ENCODE results near the gene LRP1.
"Not testable (repeated sequence)": the region's sequence is repeated elsewhere in the genome, so short reads cannot be mapped to it uniquely, and the experiment has no call there.

The LRP1 gene

DNA sequence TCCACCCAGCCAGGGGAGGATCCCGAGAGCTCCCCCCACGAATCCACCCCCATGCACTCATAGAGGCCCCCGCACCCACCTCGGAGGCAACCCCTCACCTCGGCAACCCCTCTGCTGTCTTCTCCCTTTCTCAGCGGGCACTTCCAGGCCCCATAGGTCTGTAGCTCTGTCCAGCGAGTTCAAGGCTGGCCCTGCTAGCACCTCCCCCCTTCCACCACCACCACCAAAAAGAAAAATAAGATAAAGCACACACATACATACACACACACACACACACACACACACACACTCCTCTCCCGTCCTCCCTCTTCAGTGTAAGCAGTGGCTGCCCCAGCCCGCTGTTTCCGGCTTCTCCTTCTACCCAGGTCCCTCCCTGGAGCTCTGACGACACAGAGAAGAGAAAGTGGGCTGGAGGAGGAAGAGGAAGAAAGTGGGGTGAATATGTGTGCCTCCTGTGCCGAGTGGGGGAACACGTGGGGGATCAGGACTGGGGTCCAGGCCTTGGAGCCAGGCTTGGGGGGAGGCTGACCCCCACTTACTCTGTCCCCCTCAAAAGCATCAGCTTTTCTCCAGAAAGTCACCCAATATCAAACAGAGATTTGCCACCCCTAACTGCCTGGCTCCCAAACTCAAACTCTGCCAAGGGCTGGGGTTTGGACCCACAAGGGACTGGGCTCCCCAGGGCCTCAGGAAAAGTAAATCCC is 17.1 kb upstream of the LRP1 start, which contains the start of gene STAT6:
STAT6 (minus strand) TSS at position 332 of the 704 bp plus-strand sequence. CDS start 3,084 bp downstream, outside the sequence.
- DNase-seq (ENCODE audit: low spot score), result peak; percentile 84
- TF ChIP-seq, protein P1, sequence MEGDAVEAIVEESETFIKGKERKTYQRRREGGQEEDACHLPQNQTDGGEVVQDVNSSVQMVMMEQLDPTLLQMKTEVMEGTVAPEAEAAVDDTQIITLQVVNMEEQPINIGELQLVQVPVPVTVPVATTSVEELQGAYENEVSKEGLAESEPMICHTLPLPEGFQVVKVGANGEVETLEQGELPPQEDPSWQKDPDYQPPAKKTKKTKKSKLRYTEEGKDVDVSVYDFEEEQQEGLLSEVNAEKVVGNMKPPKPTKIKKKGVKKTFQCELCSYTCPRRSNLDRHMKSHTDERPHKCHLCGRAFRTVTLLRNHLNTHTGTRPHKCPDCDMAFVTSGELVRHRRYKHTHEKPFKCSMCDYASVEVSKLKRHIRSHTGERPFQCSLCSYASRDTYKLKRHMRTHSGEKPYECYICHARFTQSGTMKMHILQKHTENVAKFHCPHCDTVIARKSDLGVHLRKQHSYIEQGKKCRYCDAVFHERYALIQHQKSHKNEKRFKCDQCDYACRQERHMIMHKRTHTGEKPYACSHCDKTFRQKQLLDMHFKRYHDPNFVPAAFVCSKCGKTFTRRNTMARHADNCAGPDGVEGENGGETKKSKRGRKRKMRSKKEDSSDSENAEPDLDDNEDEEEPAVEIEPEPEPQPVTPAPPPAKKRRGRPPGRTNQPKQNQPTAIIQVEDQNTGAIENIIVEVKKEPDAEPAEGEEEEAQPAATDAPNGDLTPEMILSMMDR (IDR thresholded peaks at IDR 0.05; ENCODE audit: borderline replicate concordance, control extremely low read depth, extremely low read depth, insufficient read depth, missing control alignments), result no peak
- in situ Hi-C loops (cut with MboI; ENCODE audit: low sequenced_read_pairs, unreplicated experiment), result loop anchor here (5.0 to 10.0 kb wide), 3 partner anchors 44 to 356 kb away; partner anchors contain the start of genes PRIM1 and ZBTB39

DNA sequence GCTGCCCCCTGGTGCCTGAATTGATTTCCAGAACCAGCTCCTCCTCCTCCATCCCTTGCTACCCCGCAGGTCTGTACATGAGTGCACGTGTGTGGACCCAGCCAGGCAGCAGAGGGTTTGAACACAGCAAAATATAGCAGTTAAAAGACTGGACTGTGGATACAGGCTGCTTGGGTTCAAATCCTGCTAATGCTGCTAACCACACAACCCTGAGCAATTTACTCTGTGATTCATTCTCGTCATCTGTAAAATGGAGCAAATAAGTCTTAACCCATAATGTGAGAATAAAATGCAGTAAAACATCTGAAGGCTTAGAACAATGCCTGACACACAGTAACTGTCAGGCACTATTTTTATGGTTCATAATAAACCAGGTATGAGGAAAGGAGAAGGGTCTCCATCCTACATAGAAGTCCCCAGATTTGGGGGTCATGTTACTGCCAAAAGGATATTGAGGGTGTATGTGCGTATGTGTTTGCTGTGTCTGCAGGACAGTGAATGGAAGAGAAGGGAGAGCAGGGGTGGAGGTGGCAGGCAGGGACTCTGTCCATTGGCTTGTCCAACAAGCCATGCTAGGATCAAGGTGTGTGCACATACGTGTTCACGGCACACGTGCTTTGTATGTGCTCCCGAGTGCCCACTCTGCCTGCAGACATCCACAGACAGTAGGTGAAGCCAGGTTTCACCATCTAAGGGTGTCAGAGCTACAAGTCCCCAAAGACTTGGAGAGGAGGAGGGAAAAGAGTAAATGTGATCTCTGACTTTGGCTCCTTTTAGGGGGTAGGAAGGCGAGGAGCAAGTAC is 15.6 kb upstream of the LRP1 start:
- in situ Hi-C loops (cut with MboI; ENCODE audit: low sequenced_read_pairs, unreplicated experiment), result loop anchor here (5.0 to 10.0 kb wide), 3 partner anchors 45 to 358 kb away; partner anchors contain the start of genes PRIM1 and ZBTB39
- DNase-seq (ENCODE audit: low spot score), result no peak
- TF ChIP-seq, protein P1 (IDR thresholded peaks at IDR 0.05; ENCODE audit: borderline replicate concordance, control extremely low read depth, extremely low read depth, insufficient read depth, missing control alignments), result peak; percentile 91

DNA sequence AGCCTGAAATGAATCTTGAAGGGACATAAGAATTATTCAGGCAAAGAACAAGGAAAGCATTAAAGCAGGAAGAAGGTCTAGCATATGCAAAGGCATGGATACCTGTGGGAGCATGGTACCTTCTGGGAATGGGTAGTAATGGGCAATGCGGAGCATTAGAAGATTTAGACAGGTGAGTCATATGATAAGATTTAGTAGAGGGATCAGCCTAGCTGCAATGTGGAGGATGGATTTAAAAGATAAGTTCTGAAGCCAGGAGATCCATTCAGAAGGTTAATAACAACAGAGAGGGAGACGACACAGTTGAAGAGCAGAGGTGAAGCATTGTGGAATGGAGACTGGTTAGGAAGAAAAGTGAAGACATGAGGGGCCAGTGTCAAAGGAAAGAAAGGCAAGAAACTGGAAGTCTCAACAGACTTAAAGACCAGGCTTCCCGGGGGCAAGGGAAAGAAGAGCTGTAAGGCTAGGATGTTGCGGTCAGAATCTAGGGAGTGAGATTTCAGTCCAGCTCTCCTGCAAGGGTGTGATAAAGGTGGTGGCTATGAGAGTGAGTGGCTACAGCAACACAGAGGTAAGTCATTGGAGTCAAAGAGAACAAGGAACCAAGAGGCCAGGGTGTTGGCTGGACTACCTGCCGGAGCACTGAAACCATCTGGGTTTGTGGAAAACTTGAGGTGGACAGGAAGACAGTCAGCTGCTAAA is 11.6 kb upstream of the LRP1 start:
- in situ Hi-C loops (cut with MboI; ENCODE audit: low sequenced_read_pairs, unreplicated experiment), result loop anchor here (10.0 kb wide), 1 partner anchor 362 kb away; the partner anchor contains the start of gene PRIM1
- TF ChIP-seq, protein P1 (IDR thresholded peaks at IDR 0.05; ENCODE audit: borderline replicate concordance, control extremely low read depth, extremely low read depth, insufficient read depth, missing control alignments), result no peak
- no peak for DNase-seq (ENCODE audit: low spot score)

DNA sequence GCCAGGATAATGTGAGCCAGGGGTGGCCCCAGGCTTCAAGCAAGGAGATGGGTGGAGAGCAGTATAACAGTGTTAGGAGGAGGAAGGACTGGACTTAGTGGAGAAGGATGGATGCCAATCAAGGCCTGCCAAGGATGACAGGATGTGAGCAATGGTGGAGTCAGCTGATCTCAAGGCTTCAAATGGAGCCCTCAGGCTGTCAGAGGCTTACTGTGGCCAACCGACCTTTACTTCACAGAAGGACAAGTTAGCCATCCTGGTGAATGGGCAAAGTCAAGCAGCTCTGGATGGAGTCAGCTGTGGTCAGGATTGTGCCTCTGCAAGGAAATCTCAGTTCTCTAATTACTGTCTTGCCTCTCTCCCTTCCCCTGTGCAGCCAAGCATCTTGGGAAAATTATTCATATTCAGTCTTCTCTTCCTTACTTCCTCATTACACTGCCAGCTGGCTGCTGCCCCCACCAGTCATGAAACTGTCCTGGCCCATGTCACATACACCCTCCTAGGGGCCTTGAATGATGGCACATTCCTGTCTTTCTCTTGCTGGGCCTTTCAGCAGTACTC is 9.5 kb upstream of the LRP1 start:
- no peak for DNase-seq (ENCODE audit: low spot score)
- TF ChIP-seq, protein P1 (IDR thresholded peaks at IDR 0.05; ENCODE audit: borderline replicate concordance, control extremely low read depth, extremely low read depth, insufficient read depth, missing control alignments), result no peak
- in situ Hi-C loops (cut with MboI; ENCODE audit: low sequenced_read_pairs, unreplicated experiment), result loop anchor here (10.0 kb wide), 1 partner anchor 364 kb away; the partner anchor contains the start of gene PRIM1

DNA sequence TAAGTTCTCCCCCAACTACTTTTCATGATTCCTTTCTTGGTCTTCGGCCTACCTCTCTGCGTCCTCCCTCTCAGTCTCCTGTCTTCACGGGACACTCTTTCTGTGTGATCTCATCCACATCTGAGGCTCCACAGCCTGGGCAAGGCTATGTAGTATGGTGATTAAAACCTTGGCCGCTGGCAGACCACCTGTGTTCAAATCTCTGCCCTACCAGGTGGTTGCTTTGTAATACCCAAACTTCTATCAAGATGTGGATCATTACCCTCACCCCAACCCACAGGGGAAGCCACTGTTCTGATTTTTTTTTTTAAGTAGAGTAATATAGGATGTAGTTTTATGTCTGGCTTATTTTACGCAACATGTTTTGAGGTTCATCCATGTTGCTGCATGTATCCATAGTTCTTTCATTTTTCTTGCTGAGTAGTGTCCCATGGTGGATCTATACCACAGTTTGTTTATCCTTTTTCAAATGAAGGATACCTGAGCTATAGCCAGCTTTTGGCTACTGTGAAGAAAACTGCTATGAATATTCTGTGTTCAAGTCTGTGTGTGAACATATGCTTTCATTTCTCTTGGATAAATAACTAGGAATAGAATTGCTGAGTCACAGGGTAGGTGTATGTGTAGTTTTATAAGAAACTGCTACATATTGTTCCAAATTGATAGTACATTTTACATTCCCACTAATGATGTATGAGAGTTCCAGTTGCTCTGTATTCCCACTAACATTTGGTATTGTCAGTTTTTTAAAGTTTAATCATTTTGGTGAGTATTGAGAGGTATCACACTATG is 8.8 kb upstream of the LRP1 start:
- no peak for DNase-seq (ENCODE audit: low spot score)
- in situ Hi-C loops (cut with MboI; ENCODE audit: low sequenced_read_pairs, unreplicated experiment), result loop anchor here (5.0 to 10.0 kb wide), 2 partner anchors 58 to 365 kb away; partner anchors contain the start of gene PRIM1
- TF ChIP-seq, protein P1 (IDR thresholded peaks at IDR 0.05; ENCODE audit: borderline replicate concordance, control extremely low read depth, extremely low read depth, insufficient read depth, missing control alignments), result no peak

DNA sequence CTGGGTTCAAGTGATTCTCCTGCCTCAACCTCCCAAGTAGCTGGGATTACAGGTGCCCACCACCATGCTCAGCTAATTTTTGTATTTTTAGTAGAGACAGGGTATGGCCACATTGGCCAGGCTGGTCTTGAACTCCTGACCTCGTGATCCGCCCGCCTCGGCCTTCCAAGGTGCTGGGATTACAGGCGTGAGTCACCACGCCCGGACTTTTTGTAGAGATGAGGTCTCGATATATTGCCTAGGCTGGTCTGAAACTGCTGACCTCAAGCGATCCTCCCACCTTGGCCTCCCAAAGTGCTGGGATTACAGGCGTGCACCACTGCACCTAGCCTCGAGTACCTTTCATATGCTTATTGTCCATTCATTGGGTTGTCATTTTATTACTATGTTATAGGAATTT is 7.6 kb upstream of the LRP1 start:
- in situ Hi-C loops (cut with MboI; ENCODE audit: low sequenced_read_pairs, unreplicated experiment), result loop anchor here (5.0 kb wide), 1 partner anchor 57 kb away; no protein-coding TSS in a partner anchor
- not testable (repeated sequence) for DNase-seq (ENCODE audit: low spot score)

Measured in GM13976 (cell line).